Lower leg skin (tissue), 4 donors: ENCODE results near the gene KASH5. TPM values are rescaled to one million over a fixed set of nuclear protein-coding genes. Genes with fewer than 3 reads are reported as not detected.

Experiments
- DNase-seq, 2 donors: peaks; one replicate each; pipeline ENCODE4 v3.0.0-alpha.2; 2019; ENCODE audit warnings: low spot score in 2 of 2
- H3K4me3 ChIP-seq: fragments of 200-600 bp; sonication (generic); 2 replicates; pipeline ENCODE4 v1.5.1; 2017; ENCODE audit warnings: mild to moderate bottlenecking, low read depth; ENCODE audit not compliant: poor library complexity, severe bottlenecking
- CTCF ChIP-seq, 3 donors: fragments of 450-650 bp; IDR thresholded peaks; one replicate each; pipeline ENCODE4 v1.5.1; 2016; ENCODE audit warnings: antibody characterized with exemption in 3 of 3, mild to moderate bottlenecking in 3 of 3, moderate library complexity in 2 of 3
- POLR2A ChIP-seq, 2 donors: fragments of 450-650 bp; IDR thresholded peaks; one replicate each; pipeline ENCODE4 v1.6.1; 2016 to 2017; ENCODE audit warnings: antibody characterized with exemption in 2 of 2, mild to moderate bottlenecking in 1 of 2, moderate library complexity in 1 of 2
- WGBS, 2 donors: methylation state at CpG; one replicate each; pipeline ENCODE4 v1.1.5; 2018; 5-methylcytosine and 5-hydroxymethylcytosine counted together
- intact Hi-C: fragments of 100-400 bp; cut with DNase I; formaldehyde crosslinking; loops from one replicate; pipeline ENCODE4 v1.15.0; 2023; ENCODE audit warnings: low total_unique reads
- total RNA-seq, 4 donors: library from RNA; depleted of rRNA; stranded (reverse); fragments of >200 nt; gene quantifications; one replicate each; pipeline ENCODE4 v1.1.0, GENCODE V29; 2016

The KASH5 gene
- total RNA-seq, 4 donors from 2014 or later = not detected

- intact Hi-C loops = no loop called here
- no peak overlapping the region for H3K4me3 ChIP-seq
- WGBS, 2 donors = 53 to 70% methylated on average over 8 to 11 of the region's 11 CpGs
- no peak for DNase-seq
- TF ChIP-seq CTCF (IDR thresholded peaks at IDR 0.05) = no peak
Measured at GRCh38 chr19:49398001-49398615, 10.1 kb downstream of the KASH5 start.

- 83 to 91% methylated on average over 6 of the region's 6 CpGs for WGBS, 2 donors
- DNase-seq = no peak
- no peak overlapping the region for H3K4me3 ChIP-seq
- intact Hi-C loops = no loop called here
- TF ChIP-seq POLR2A (IDR thresholded peaks at IDR 0.05) (no peak), CTCF (IDR thresholded peaks at IDR 0.05) (no peak)
Measured at GRCh38 chr19:49398931-49399330, 10.9 kb downstream of the KASH5 start.

- 78 to 80% methylated on average over 6 of the region's 6 CpGs for WGBS, 2 donors
- H3K4me3 ChIP-seq = no peak overlapping the region
- intact Hi-C loops = no loop called here
- TF ChIP-seq POLR2A (IDR thresholded peaks at IDR 0.05) = no peak
- TF ChIP-seq CTCF (IDR thresholded peaks at IDR 0.05) = no peak
- DNase-seq = no peak
Measured at GRCh38 chr19:49400029-49400428, 12.0 kb downstream of the KASH5 start.

GRCh38 chr19:49403404-49404187, 15.5 kb downstream of the KASH5 start:
- intact Hi-C loops = no loop called here
- TF ChIP-seq POLR2A (IDR thresholded peaks at IDR 0.05) = no peak
- no peak for TF ChIP-seq CTCF (IDR thresholded peaks at IDR 0.05)
- DNase-seq = no peak
- 66 to 67% methylated on average over 7 of the region's 7 CpGs for WGBS, 2 donors
- no peak overlapping the region for H3K4me3 ChIP-seq

- no peak for TF ChIP-seq CTCF (IDR thresholded peaks at IDR 0.05)
- no peak for TF ChIP-seq POLR2A (IDR thresholded peaks at IDR 0.05)
- no peak overlapping the region for H3K4me3 ChIP-seq
- no peak for DNase-seq
- WGBS, 2 donors = 76 to 77% methylated on average over 7 of the region's 7 CpGs
- intact Hi-C loops = no loop called here
Measured at GRCh38 chr19:49407079-49407478, 19.0 kb downstream of the KASH5 start.
